ENCODE data around the gene BABAM1.

GRCh38 chr19:17219286-17219685, 48.0 kb upstream of the BABAM1 start:
- TF ChIP-seq POLR2AphosphoS5 (IDR thresholded peaks at IDR 0.05; ENCODE audit: borderline replicate concordance, low read depth, low read length) (no peak), EZH2 (IDR thresholded peaks at IDR 0.05) (no peak)
